MM.1S (cell line): ENCODE data around the gene AP3S1.

Source experiments
- EZH2phosphoT487 ChIP-seq: fragments of 300-600 bp; sonication (generic); IDR thresholded peaks from 2 replicates; pipeline ENCODE4 v1.6.1; 2018; ENCODE audit warnings: antibody characterized with exemption, low read length
- TF ChIP-seq, protein P1 (sequence below): fragments of 300-600 bp; sonication (generic); IDR thresholded peaks from 2 replicates; pipeline ENCODE4 v1.5.1; 2016; ENCODE audit warnings: antibody characterized with exemption, low read length, mixed read lengths

DNA sequence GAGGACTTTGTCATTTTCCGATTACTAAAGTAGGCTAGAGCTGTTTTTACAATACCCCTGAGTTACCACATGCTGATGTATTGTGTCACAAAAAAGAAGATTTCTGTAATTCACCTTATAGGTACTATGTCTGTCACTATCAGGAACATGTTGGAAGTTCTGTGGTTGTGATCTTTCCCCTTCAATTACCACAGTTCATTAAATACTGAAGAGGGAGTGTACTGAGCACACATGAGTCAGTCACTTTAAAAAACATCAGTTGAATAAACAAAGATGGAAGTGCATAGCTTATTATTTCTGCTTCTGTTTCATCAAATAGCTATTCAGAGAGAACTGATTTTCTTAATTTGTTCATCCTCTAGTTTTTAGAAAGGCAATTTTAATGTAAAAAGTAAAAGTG is 31.7 kb downstream of the AP3S1 start:
- TF ChIP-seq, protein P1, sequence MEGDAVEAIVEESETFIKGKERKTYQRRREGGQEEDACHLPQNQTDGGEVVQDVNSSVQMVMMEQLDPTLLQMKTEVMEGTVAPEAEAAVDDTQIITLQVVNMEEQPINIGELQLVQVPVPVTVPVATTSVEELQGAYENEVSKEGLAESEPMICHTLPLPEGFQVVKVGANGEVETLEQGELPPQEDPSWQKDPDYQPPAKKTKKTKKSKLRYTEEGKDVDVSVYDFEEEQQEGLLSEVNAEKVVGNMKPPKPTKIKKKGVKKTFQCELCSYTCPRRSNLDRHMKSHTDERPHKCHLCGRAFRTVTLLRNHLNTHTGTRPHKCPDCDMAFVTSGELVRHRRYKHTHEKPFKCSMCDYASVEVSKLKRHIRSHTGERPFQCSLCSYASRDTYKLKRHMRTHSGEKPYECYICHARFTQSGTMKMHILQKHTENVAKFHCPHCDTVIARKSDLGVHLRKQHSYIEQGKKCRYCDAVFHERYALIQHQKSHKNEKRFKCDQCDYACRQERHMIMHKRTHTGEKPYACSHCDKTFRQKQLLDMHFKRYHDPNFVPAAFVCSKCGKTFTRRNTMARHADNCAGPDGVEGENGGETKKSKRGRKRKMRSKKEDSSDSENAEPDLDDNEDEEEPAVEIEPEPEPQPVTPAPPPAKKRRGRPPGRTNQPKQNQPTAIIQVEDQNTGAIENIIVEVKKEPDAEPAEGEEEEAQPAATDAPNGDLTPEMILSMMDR: no peak
- no peak for TF ChIP-seq EZH2phosphoT487
